ENCODE results near the gene WNT4. TPM values are rescaled to one million over a fixed set of nuclear protein-coding genes. Genes with fewer than 3 reads are reported as not detected.

The WNT4 gene
- total RNA-seq, 1 donor from 2014 or later, result 0.05 TPM

DNA sequence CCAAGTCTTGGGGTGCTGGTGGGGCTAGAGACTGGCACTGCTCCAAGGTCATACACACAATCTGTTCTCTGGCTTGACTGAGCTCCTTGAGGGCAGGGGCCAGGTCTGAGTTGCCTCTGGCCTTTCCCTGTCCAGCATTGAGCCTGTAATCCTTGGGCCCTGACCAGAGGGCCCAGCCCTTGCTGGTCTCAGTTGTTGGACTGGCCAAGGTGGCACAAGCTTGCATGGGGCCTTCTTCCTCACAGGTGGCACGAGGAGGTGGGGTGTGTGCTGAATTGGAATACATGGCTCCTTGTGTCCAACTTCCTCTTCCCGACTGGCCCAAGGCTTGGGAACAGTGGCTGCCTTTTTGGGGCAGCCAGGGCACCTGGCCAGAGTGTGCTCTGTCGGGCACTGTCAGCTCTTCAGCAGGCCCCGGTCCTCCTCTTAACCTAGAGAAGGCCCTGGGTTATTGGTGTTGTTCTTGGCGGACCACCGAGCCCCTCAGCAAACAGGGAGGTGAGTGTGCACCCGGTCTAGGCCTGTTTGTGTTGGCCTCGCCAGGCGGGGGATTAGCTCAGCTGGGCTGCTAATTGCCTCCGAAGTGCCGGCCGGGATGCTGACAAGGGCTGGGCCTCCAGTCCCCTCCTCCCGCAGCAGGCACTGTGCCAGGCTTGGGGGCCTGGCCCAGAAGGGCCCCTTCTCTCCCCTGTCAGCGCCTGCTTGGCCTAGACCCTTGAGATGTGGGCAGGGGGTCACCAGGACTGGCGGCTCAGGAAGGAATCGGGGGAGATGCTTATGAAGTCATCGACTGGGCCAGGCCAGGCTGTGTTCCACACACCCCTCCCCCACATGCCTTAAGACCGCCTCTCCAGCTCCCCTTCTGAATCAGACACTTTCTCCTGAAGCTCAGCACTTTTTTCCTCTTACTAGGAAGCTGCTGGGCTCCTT lies 28.5 kb downstream of the WNT4 start:
- Mint-ChIP-seq H3K4me3 (ENCODE audit: unreplicated experiment) (no peak overlapping the region), H3K4me1 (ENCODE audit: low read depth) (peaks cover 40% of the 10 kb centered on the region), H3K27ac (ENCODE audit: unreplicated experiment) (peak overlapping the region; percentile 83), H3K36me3 (ENCODE audit: low read depth) (peaks cover 12% of the 10 kb centered on the region), H3K9me3 (ENCODE audit: low read depth) (no peaks in the 10 kb centered on the region), H3K27me3 (ENCODE audit: low read depth) (no peaks in the 10 kb centered on the region)
- no peak for TF ChIP-seq CTCF (IDR thresholded peaks at IDR 0.05)
- DNase-seq (ENCODE audit: low spot score), result peak; percentile 86

DNA sequence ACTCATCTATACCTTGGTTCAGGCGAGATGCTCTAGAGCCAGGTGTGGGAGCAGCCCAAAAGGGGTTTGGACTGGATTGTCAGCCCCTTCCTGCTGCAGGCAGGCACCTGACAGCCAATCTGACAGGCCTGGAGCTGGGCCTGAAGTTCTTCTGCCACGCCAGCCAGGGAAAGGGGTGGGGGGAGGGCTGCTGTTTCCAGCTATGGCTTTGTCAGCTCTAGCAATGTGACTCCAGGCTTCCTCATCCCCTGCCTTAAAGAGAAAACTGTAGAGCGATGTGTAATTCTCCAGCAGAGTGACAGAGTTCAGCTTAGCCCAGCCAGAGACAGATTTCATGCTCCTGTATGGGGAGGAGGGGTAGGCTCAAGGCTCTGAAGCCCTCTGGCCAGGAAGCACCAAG lies 30.3 kb downstream of the WNT4 start:
- no peak overlapping the region for H3K4me3 Mint-ChIP-seq (ENCODE audit: unreplicated experiment)
- H3K27me3 Mint-ChIP-seq (ENCODE audit: low read depth), result no peaks in the 10 kb centered on the region
- peaks cover 10% of the 10 kb centered on the region for H3K36me3 Mint-ChIP-seq (ENCODE audit: low read depth)
- peaks cover 45% of the 10 kb centered on the region for H3K4me1 Mint-ChIP-seq (ENCODE audit: low read depth)
- no peaks in the 10 kb centered on the region for H3K9me3 Mint-ChIP-seq (ENCODE audit: low read depth)
- peak overlapping the region; percentile 22 for H3K27ac Mint-ChIP-seq (ENCODE audit: unreplicated experiment)
- no peak for DNase-seq (ENCODE audit: low spot score)
- no peak for TF ChIP-seq CTCF (IDR thresholded peaks at IDR 0.05)

DNA sequence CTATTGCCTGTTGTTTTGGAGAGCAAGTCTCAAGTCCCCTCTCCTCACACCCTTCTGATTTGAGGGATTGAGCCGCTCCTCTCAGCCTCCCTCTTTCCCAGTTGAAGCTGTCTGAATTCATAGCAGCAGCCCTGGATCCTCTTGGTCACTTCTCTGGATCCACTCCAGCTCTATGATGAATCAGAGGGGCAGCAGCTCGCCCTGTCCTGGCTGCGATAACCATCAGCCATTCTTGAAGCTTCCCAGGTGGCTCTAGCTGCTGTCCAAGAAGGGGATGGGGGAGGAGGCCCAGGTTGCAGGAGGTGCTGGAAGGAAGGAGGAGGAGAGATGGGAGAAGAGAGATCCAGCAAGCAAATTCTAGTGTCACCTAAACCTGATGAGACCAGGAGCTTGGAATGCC lies 31.3 kb downstream of the WNT4 start:
- peaks cover 48% of the 10 kb centered on the region for H3K4me1 Mint-ChIP-seq (ENCODE audit: low read depth)

GRCh38 chr1:22111115-22111514 lies 31.8 kb downstream of the WNT4 start:
- peaks cover 10% of the 10 kb centered on the region for H3K36me3 Mint-ChIP-seq (ENCODE audit: low read depth)
- TF ChIP-seq CTCF (IDR thresholded peaks at IDR 0.05), result no peak
- no peaks in the 10 kb centered on the region for H3K9me3 Mint-ChIP-seq (ENCODE audit: low read depth)
- DNase-seq (ENCODE audit: low spot score), result no peak
- H3K27me3 Mint-ChIP-seq (ENCODE audit: low read depth), result no peaks in the 10 kb centered on the region
- H3K4me3 Mint-ChIP-seq (ENCODE audit: unreplicated experiment), result no peak overlapping the region
- peak overlapping the region; percentile 53 for H3K27ac Mint-ChIP-seq (ENCODE audit: unreplicated experiment)
- H3K4me1 Mint-ChIP-seq (ENCODE audit: low read depth), result peaks cover 44% of the 10 kb centered on the region

More for the DNA sequence above, 31.3 kb downstream of the WNT4 start:
- peaks cover 10% of the 10 kb centered on the region for H3K36me3 Mint-ChIP-seq (ENCODE audit: low read depth)
- H3K4me3 Mint-ChIP-seq (ENCODE audit: unreplicated experiment), result no peak overlapping the region
- H3K27me3 Mint-ChIP-seq (ENCODE audit: low read depth), result no peaks in the 10 kb centered on the region
- no peak for TF ChIP-seq CTCF (IDR thresholded peaks at IDR 0.05)
- peak overlapping the region; percentile 53 for H3K27ac Mint-ChIP-seq (ENCODE audit: unreplicated experiment)
- H3K9me3 Mint-ChIP-seq (ENCODE audit: low read depth), result no peaks in the 10 kb centered on the region
- DNase-seq (ENCODE audit: low spot score), result no peak

- Mint-ChIP-seq H3K27ac (ENCODE audit: unreplicated experiment) (no peak overlapping the region), H3K4me1 (ENCODE audit: low read depth) (peaks cover 38% of the 10 kb centered on the region), H3K4me3 (ENCODE audit: unreplicated experiment) (no peak overlapping the region), H3K36me3 (ENCODE audit: low read depth) (peaks cover 9% of the 10 kb centered on the region), H3K27me3 (ENCODE audit: low read depth) (no peaks in the 10 kb centered on the region), H3K9me3 (ENCODE audit: low read depth) (no peaks in the 10 kb centered on the region)
- no peak for DNase-seq (ENCODE audit: low spot score)
- no peak for TF ChIP-seq CTCF (IDR thresholded peaks at IDR 0.05)
These were observed 32.9 kb downstream of the WNT4 start for GRCh38 chr1:22110016-22110415.
